H9 (cell line): ENCODE measurements around the gene PUS7. TPM values are rescaled to one million over a fixed set of nuclear protein-coding genes. Genes with fewer than 3 reads are reported as not detected.
A peak's percentile ranks its signal among the peaks of the same experiment; 100 is the strongest.

ENCODE experiments used
- DNase-seq: peaks from one replicate; pipeline ENCODE4 v3.0.0-alpha.2; 2017
- H2AFZ ChIP-seq: one replicate; pipeline ENCODE4 v1.6.1; 2013; ENCODE audit warnings: mild to moderate bottlenecking, low read length, control low read depth, moderate library complexity
- H2AK5ac ChIP-seq: 2 replicates; pipeline ENCODE4 v1.6.1; 2013; ENCODE audit warnings: low read length, control low read depth, mixed read lengths; ENCODE audit not compliant: insufficient read length
- H2BK120ac ChIP-seq: one replicate; pipeline ENCODE4 v1.6.1; 2013; ENCODE audit warnings: low read depth, mild to moderate bottlenecking, low read length, control low read depth, inconsistent platforms; ENCODE audit not compliant: poor library complexity, severe bottlenecking
- H2BK12ac ChIP-seq: 2 replicates; pipeline ENCODE4 v1.6.1; 2013; ENCODE audit warnings: low read length, control low read depth, mixed read lengths, low read depth; ENCODE audit not compliant: insufficient read length
- H2BK15ac ChIP-seq: 2 replicates; pipeline ENCODE4 v1.6.1; 2013; ENCODE audit warnings: low read depth, low read length, control low read depth
- H2BK20ac ChIP-seq: one replicate; pipeline ENCODE4 v1.6.1; 2013; ENCODE audit warnings: low read depth, mild to moderate bottlenecking, low read length, control low read depth, inconsistent platforms; ENCODE audit not compliant: poor library complexity, severe bottlenecking
- H2BK5ac ChIP-seq: 2 replicates; pipeline ENCODE4 v1.6.1; 2013; ENCODE audit warnings: low read length, control low read depth, mixed read lengths; ENCODE audit not compliant: insufficient read length
- H3K14ac ChIP-seq: 2 replicates; pipeline ENCODE4 v1.6.1; 2013; ENCODE audit warnings: low read length, control low read depth; ENCODE audit not compliant: insufficient read depth
- H3K18ac ChIP-seq: 2 replicates; pipeline ENCODE4 v1.6.1; 2013; ENCODE audit warnings: low read depth, mild to moderate bottlenecking, mixed read lengths, low read length, control low read depth; ENCODE audit not compliant: insufficient read length
- H3K23ac ChIP-seq: 2 replicates; pipeline ENCODE4 v1.6.1; 2013; ENCODE audit warnings: low read length, control low read depth, mixed read lengths, low read depth; ENCODE audit not compliant: insufficient read length
- H3K23me2 ChIP-seq: 2 replicates; pipeline ENCODE4 v1.6.1; 2013; ENCODE audit warnings: low read depth, mild to moderate bottlenecking, mixed read lengths, low read length, control low read depth; ENCODE audit not compliant: insufficient read length, poor library complexity, severe bottlenecking
- H3K27ac ChIP-seq: 2 replicates; pipeline ENCODE4 v1.5.1; 2013; ENCODE audit warnings: low read length, control low read depth, mixed read lengths, low read depth; ENCODE audit not compliant: insufficient read length
- H3K27me3 ChIP-seq: 2 replicates; pipeline ENCODE4 v1.6.1; 2013; ENCODE audit warnings: low read length, control low read depth, inconsistent platforms; ENCODE audit not compliant: insufficient read depth
- H3K4ac ChIP-seq: 2 replicates; pipeline ENCODE4 v1.6.1; 2013; ENCODE audit warnings: low read depth, mild to moderate bottlenecking, control low read depth, inconsistent platforms, low read length, moderate library complexity
- H3K4me1 ChIP-seq: 2 replicates; pipeline ENCODE4 v1.6.1; 2013; ENCODE audit warnings: low read length, control low read depth, inconsistent platforms; ENCODE audit not compliant: insufficient read depth
- H3K4me2 ChIP-seq: 2 replicates; pipeline ENCODE4 v1.6.1; 2013; ENCODE audit warnings: low read length, control low read depth, mixed read lengths; ENCODE audit not compliant: insufficient read length, insufficient read depth
- H3K56ac ChIP-seq: 2 replicates; pipeline ENCODE4 v1.6.1; 2013; ENCODE audit warnings: low read depth, mild to moderate bottlenecking, mixed read lengths, low read length, control low read depth; ENCODE audit not compliant: insufficient read length
- H3K79me1 ChIP-seq: 2 replicates; pipeline ENCODE4 v1.6.1; 2013; ENCODE audit warnings: low read depth, mild to moderate bottlenecking, moderate library complexity, low read length, control low read depth, inconsistent platforms; ENCODE audit not compliant: insufficient read depth, poor library complexity, severe bottlenecking
- H3K79me2 ChIP-seq: 2 replicates; pipeline ENCODE4 v1.6.1; 2013; ENCODE audit warnings: low read length, control low read depth, inconsistent platforms; ENCODE audit not compliant: insufficient read depth
- H3K9ac ChIP-seq: 2 replicates; pipeline ENCODE4 v1.6.1; 2013; ENCODE audit warnings: low read length, control low read depth, mixed read lengths; ENCODE audit not compliant: insufficient read length; ENCODE audit errors: extremely low read depth
- H3K9me3 ChIP-seq: one replicate; pipeline ENCODE4 v1.6.1; 2013; ENCODE audit warnings: low read depth, low read length, inconsistent platforms; ENCODE audit not compliant: control insufficient read depth
- H3T11ph ChIP-seq: one replicate; pipeline ENCODE4 v1.6.1; 2013; ENCODE audit warnings: mild to moderate bottlenecking, low read length, control low read depth, inconsistent platforms
- H4K20me1 ChIP-seq: one replicate; pipeline ENCODE4 v1.6.1; 2013; ENCODE audit not compliant: control insufficient read depth, insufficient read length, insufficient read depth
- H4K5ac ChIP-seq: 2 replicates; pipeline ENCODE4 v1.6.1; 2013; ENCODE audit warnings: low read depth, mild to moderate bottlenecking, mixed read lengths, low read length, control low read depth; ENCODE audit not compliant: insufficient read length
- H4K8ac ChIP-seq: replicated peaks from 2 replicates; pipeline ENCODE4 v1.6.1; 2013; ENCODE audit warnings: low read length, control low read depth, mixed read lengths, low read depth; ENCODE audit not compliant: insufficient read length
- H4K91ac ChIP-seq: 2 replicates; pipeline ENCODE4 v1.6.1; 2013; ENCODE audit warnings: low read depth, mild to moderate bottlenecking, moderate library complexity, mixed read lengths, low read length, control low read depth; ENCODE audit not compliant: insufficient read length
- H3K27ac Mint-ChIP-seq, 3 experiments: 2 replicates in 2 of 3; 3 replicates in 1 of 3; pipeline ENCODE4 v1.8.0; 2020 to 2021; ENCODE audit warnings: mixed read lengths in 3 of 3, mild to moderate bottlenecking in 1 of 3, moderate library complexity in 1 of 3
- H3K27me3 Mint-ChIP-seq: 2 replicates; pipeline ENCODE4 v1.8.0; 2021; ENCODE audit warnings: low read depth, mild to moderate bottlenecking, moderate library complexity, mixed read lengths
- H3K36me3 Mint-ChIP-seq, 3 experiments: 2 replicates in 2 of 3; 3 replicates in 1 of 3; pipeline ENCODE4 v1.8.0; 2020 to 2021; ENCODE audit warnings: low read depth in 3 of 3, mixed read lengths in 3 of 3; ENCODE audit not compliant: insufficient read depth in 1 of 3
- H3K4me1 Mint-ChIP-seq, 2 experiments: 2 replicates each; pipeline ENCODE4 v1.8.0; 2020; ENCODE audit warnings: mixed read lengths in 2 of 2
- H3K4me3 Mint-ChIP-seq, 2 experiments: 2 replicates in 1 of 2; 3 replicates in 1 of 2; pipeline ENCODE4 v1.8.0; 2020 to 2021; ENCODE audit warnings: mild to moderate bottlenecking in 2 of 2, mixed read lengths in 2 of 2, moderate library complexity in 1 of 2
- H3K9me3 Mint-ChIP-seq, 2 experiments: 2 replicates in 1 of 2; 3 replicates in 1 of 2; pipeline ENCODE4 v1.8.0; 2020; ENCODE audit warnings: mild to moderate bottlenecking in 2 of 2, mixed read lengths in 2 of 2, moderate library complexity in 1 of 2
- CTCF ChIP-seq: fragments of 200-600 bp; sonication (generic); conservative IDR thresholded peaks from 3 replicates; pipeline ENCODE4 v1.8.0; 2021; ENCODE audit warnings: antibody characterized with exemption, mild to moderate bottlenecking
- WGBS: extraction: QIAGEN DNeasy Blood & Tissue Kit; methylation state at CpG from one replicate; pipeline ENCODE4 v1.1.7; 2013; ENCODE audit warnings: missing lambda C conversion rate, low lambda C conversion rate, mixed read lengths; ENCODE audit not compliant: insufficient read length; ENCODE audit errors: extremely low coverage; 5-methylcytosine and 5-hydroxymethylcytosine counted together
- total RNA-seq: library from RNA; stranded (reverse); gene quantifications from 2 replicates; pipeline ENCODE4 v1.2.1, GENCODE V29; 2021

Gene PUS7
- total RNA-seq, 1 experiment from 2014 or later, result 54.3 TPM

GRCh38 chr7:105429746-105430612, 92.1 kb downstream of the PUS7 start:
- Histone ChIP-seq H4K8ac (no peak overlapping the region), H4K20me1 (no peaks in the 10 kb centered on the region), H2AK5ac (no peak overlapping the region), H3K23ac (no peak overlapping the region), H3K23me2 (no peaks in the 10 kb centered on the region), H2BK20ac (no peak overlapping the region), H2BK120ac (no peak overlapping the region), H3K14ac (no peak overlapping the region), H2BK12ac (no peak overlapping the region), H3K27me3 (no peaks in the 10 kb centered on the region), H3K4me2 (no peak overlapping the region), H2AFZ (no peak overlapping the region), H2BK5ac (no peak overlapping the region), H3K4me1 (no peaks in the 10 kb centered on the region), H3K79me1 (no peaks in the 10 kb centered on the region), H4K91ac (no peak overlapping the region), H3K79me2 (no peaks in the 10 kb centered on the region), H3K18ac (no peak overlapping the region), H3T11ph (no peak overlapping the region), H3K9ac (no peak overlapping the region), H3K27ac (no peak overlapping the region), H3K9me3 (no peaks in the 10 kb centered on the region), H4K5ac (no peak overlapping the region), H3K56ac (no peak overlapping the region), H2BK15ac (no peak overlapping the region), H3K4ac (no peak overlapping the region)
- peak; percentile 44; the same call in 2 of the 3 replicates for TF ChIP-seq CTCF
- Mint-ChIP-seq H3K27me3 (no peaks in the 10 kb centered on the region), H3K9me3 (no peaks in the 10 kb centered on the region), H3K27ac (no peak overlapping the region; a peak in 1 of 7 replicates), H3K4me3 (no peak overlapping the region), H3K4me1 (no peaks in the 10 kb centered on the region), H3K36me3 (no peaks in the 10 kb centered on the region)
- no CpG with 5 or more reads among the region's 4 CpGs for WGBS
- peak; percentile 34 for DNase-seq
